ENCODE results near the gene SYNPO2. TPM values are rescaled to one million over a fixed set of nuclear protein-coding genes. Genes with fewer than 3 reads are reported as not detected.
"Not testable (repeated sequence)": the region's sequence is repeated elsewhere in the genome, so short reads cannot be mapped to it uniquely, and the experiment has no call there.

The SYNPO2 gene
- total RNA-seq, 2 experiments from 2014 or later, result 0.50 to 0.63 TPM

- H3K9me3 Mint-ChIP-seq, result no peaks in the 10 kb centered on the region
- ChIA-PET POLR2A (no interaction called here), CTCF (interaction anchor here (1.0 kb wide), 1 partner anchor 9 kb away, joined by 3 read pairs; no protein-coding TSS in a partner anchor)
- H3K4me1 Mint-ChIP-seq, result no peaks in the 10 kb centered on the region
- H3K27ac Mint-ChIP-seq, result no peak overlapping the region
- H3K4me3 Mint-ChIP-seq, result no peak overlapping the region
- peaks cover 2% of the 10 kb centered on the region for H3K27me3 Mint-ChIP-seq
- DNase-seq, result no peak
- peaks cover 3% of the 10 kb centered on the region for H3K36me3 Mint-ChIP-seq (ENCODE audit: low read depth)
These were observed 30.9 kb upstream of the SYNPO2 start for GRCh38 chr4:118857760-118858159.

- no peaks in the 10 kb centered on the region for H3K4me1 Mint-ChIP-seq
- H3K36me3 Mint-ChIP-seq (ENCODE audit: low read depth), result no peaks in the 10 kb centered on the region
- no peak overlapping the region for H3K4me3 Mint-ChIP-seq
- H3K27ac Mint-ChIP-seq, result no peak overlapping the region
- ChIA-PET POLR2A (no interaction called here), CTCF (no interaction called here)
- peaks cover 2% of the 10 kb centered on the region for H3K27me3 Mint-ChIP-seq
- no peak for DNase-seq
- no peaks in the 10 kb centered on the region for H3K9me3 Mint-ChIP-seq
These were observed 29.9 kb upstream of the SYNPO2 start for GRCh38 chr4:118858779-118859178.

- Mint-ChIP-seq H3K27me3 (peaks cover 5% of the 10 kb centered on the region), H3K27ac (no peak overlapping the region), H3K36me3 (ENCODE audit: low read depth) (no peaks in the 10 kb centered on the region), H3K4me1 (peaks cover 2% of the 10 kb centered on the region), H3K9me3 (no peaks in the 10 kb centered on the region), H3K4me3 (no peak overlapping the region)
- no peak for DNase-seq
- POLR2A ChIA-PET, result interaction anchor here (1.8 kb wide), 1 partner anchor 15 kb away, joined by 6 read pairs; no protein-coding TSS in a partner anchor
- CTCF ChIA-PET, result interaction anchor here (0.7 to 2.8 kb wide), 17 partner anchors 8 to 127 kb away, joined by 3 to 14 read pairs (median 6); no protein-coding TSS in a partner anchor
These were observed 23.5 kb upstream of the SYNPO2 start for GRCh38 chr4:118865091-118865708.

GRCh38 chr4:118866442-118866841 lies 22.2 kb upstream of the SYNPO2 start:
- no peaks in the 10 kb centered on the region for H3K9me3 Mint-ChIP-seq
- ChIA-PET POLR2A (no interaction called here), CTCF (interaction anchor here (0.9 to 2.3 kb wide), 2 partner anchors 9 to 29 kb away, joined by 3 to 9 read pairs; no protein-coding TSS in a partner anchor)
- no peak overlapping the region for H3K27ac Mint-ChIP-seq
- peaks cover 2% of the 10 kb centered on the region for H3K4me1 Mint-ChIP-seq
- no peaks in the 10 kb centered on the region for H3K36me3 Mint-ChIP-seq (ENCODE audit: low read depth)
- no peak for DNase-seq
- no peak overlapping the region for H3K4me3 Mint-ChIP-seq
- peaks cover 5% of the 10 kb centered on the region for H3K27me3 Mint-ChIP-seq

GRCh38 chr4:118867311-118868067 lies 21.2 kb upstream of the SYNPO2 start:
- Mint-ChIP-seq H3K9me3 (no peaks in the 10 kb centered on the region), H3K4me1 (peaks cover 2% of the 10 kb centered on the region), H3K27ac (no peak overlapping the region), H3K36me3 (ENCODE audit: low read depth) (no peaks in the 10 kb centered on the region), H3K27me3 (peaks cover 2% of the 10 kb centered on the region), H3K4me3 (no peak overlapping the region)
- CTCF ChIA-PET, result no interaction called here
- POLR2A ChIA-PET, result no interaction called here
- DNase-seq, result no peak

- DNase-seq, result no peak
These were observed 18.8 kb upstream of the SYNPO2 start for GRCh38 chr4:118869808-118870342.

GRCh38 chr4:118872181-118872580 lies 16.5 kb upstream of the SYNPO2 start:
- Mint-ChIP-seq H3K4me1 (peaks cover 2% of the 10 kb centered on the region), H3K27ac (no peak overlapping the region), H3K27me3 (peaks cover 7% of the 10 kb centered on the region), H3K9me3 (no peaks in the 10 kb centered on the region), H3K36me3 (ENCODE audit: low read depth) (peaks cover 3% of the 10 kb centered on the region), H3K4me3 (no peak overlapping the region)
- ChIA-PET CTCF (no interaction called here), POLR2A (no interaction called here)
- no peak for DNase-seq

More at GRCh38 chr4:118869808-118870342, 18.8 kb upstream of the SYNPO2 start:
- CTCF ChIA-PET, result no interaction called here
- H3K4me1 Mint-ChIP-seq, result peaks cover 2% of the 10 kb centered on the region
- peaks cover 5% of the 10 kb centered on the region for H3K27me3 Mint-ChIP-seq
- H3K4me3 Mint-ChIP-seq, result no peak overlapping the region
- no peak overlapping the region for H3K27ac Mint-ChIP-seq
- no peaks in the 10 kb centered on the region for H3K36me3 Mint-ChIP-seq (ENCODE audit: low read depth)
- H3K9me3 Mint-ChIP-seq, result no peaks in the 10 kb centered on the region
- POLR2A ChIA-PET, result no interaction called here

GRCh38 chr4:118877797-118878196 lies 10.9 kb upstream of the SYNPO2 start:
- CTCF ChIA-PET, result no interaction called here
- H3K27ac Mint-ChIP-seq, result no peak overlapping the region
- peaks cover 4% of the 10 kb centered on the region for H3K36me3 Mint-ChIP-seq (ENCODE audit: low read depth)
- no peak for DNase-seq
- no peaks in the 10 kb centered on the region for H3K4me1 Mint-ChIP-seq
- peaks cover 4% of the 10 kb centered on the region for H3K9me3 Mint-ChIP-seq
- peaks cover 7% of the 10 kb centered on the region for H3K27me3 Mint-ChIP-seq
- H3K4me3 Mint-ChIP-seq, result no peak overlapping the region
- POLR2A ChIA-PET, result no interaction called here

- H3K4me3 Mint-ChIP-seq; H3K9me3 Mint-ChIP-seq; DNase-seq; H3K27me3 Mint-ChIP-seq; CTCF ChIA-PET; H3K4me1 Mint-ChIP-seq; POLR2A ChIA-PET; H3K36me3 Mint-ChIP-seq (ENCODE audit: low read depth); H3K27ac Mint-ChIP-seq: not testable (repeated sequence)
These were observed 10.1 kb upstream of the SYNPO2 start for GRCh38 chr4:118878507-118878906.

- CTCF ChIA-PET, result no interaction called here
- H3K27ac Mint-ChIP-seq, result no peak overlapping the region
- peaks cover 6% of the 10 kb centered on the region for H3K27me3 Mint-ChIP-seq
- no peaks in the 10 kb centered on the region for H3K4me1 Mint-ChIP-seq
- H3K4me3 Mint-ChIP-seq, result no peak overlapping the region
- H3K9me3 Mint-ChIP-seq, result peaks cover 4% of the 10 kb centered on the region
- no peak for DNase-seq
- H3K36me3 Mint-ChIP-seq (ENCODE audit: low read depth), result peaks cover 4% of the 10 kb centered on the region
- POLR2A ChIA-PET, result no interaction called here
These were observed 9.2 kb upstream of the SYNPO2 start for GRCh38 chr4:118879409-118879808.

GRCh38 chr4:118881512-118882146 lies 7.0 kb upstream of the SYNPO2 start:
- Mint-ChIP-seq H3K4me3 (no peak overlapping the region), H3K36me3 (ENCODE audit: low read depth) (peaks cover 4% of the 10 kb centered on the region), H3K9me3 (peaks cover 4% of the 10 kb centered on the region), H3K27me3 (peaks cover 4% of the 10 kb centered on the region), H3K27ac (no peak overlapping the region), H3K4me1 (no peaks in the 10 kb centered on the region)
- CTCF ChIA-PET, result no interaction called here
- no peak for DNase-seq
- POLR2A ChIA-PET, result no interaction called here

- POLR2A ChIA-PET, result no interaction called here
- peaks cover 9% of the 10 kb centered on the region for H3K4me1 Mint-ChIP-seq
- H3K27me3 Mint-ChIP-seq, result peaks cover 13% of the 10 kb centered on the region
- peaks cover 2% of the 10 kb centered on the region for H3K9me3 Mint-ChIP-seq
- DNase-seq, result no peak
- CTCF ChIA-PET, result interaction anchor here (0.6 to 1.4 kb wide), 3 partner anchors 45 to 186 kb away, joined by 3 to 4 read pairs (median 3); no protein-coding TSS in a partner anchor
- no peaks in the 10 kb centered on the region for H3K36me3 Mint-ChIP-seq (ENCODE audit: low read depth)
- no peak overlapping the region for H3K4me3 Mint-ChIP-seq
- H3K27ac Mint-ChIP-seq, result no peak overlapping the region
These were observed 4.8 kb upstream of the SYNPO2 start for GRCh38 chr4:118883861-118884260.

GRCh38 chr4:118884716-118885115 lies 3.9 kb upstream of the SYNPO2 start:
- no peak overlapping the region for H3K4me3 Mint-ChIP-seq
- no peaks in the 10 kb centered on the region for H3K9me3 Mint-ChIP-seq
- ChIA-PET CTCF (interaction anchor here (1.1 to 1.4 kb wide), 2 partner anchors 46 to 113 kb away, joined by 3 read pairs; no protein-coding TSS in a partner anchor), POLR2A (interaction anchor here (0.6 kb wide), 1 partner anchor 49 kb away, joined by 3 read pairs; the partner anchor contains the start of gene SEC24D)
- H3K4me1 Mint-ChIP-seq, result peaks cover 14% of the 10 kb centered on the region
- H3K27ac Mint-ChIP-seq, result no peak overlapping the region
- no peaks in the 10 kb centered on the region for H3K36me3 Mint-ChIP-seq (ENCODE audit: low read depth)
- DNase-seq, result no peak
- H3K27me3 Mint-ChIP-seq, result peaks cover 18% of the 10 kb centered on the region

Measured in activated CD4-positive, alpha-beta memory T cell treated with anti-CD3 and anti-CD28 coated beads, Interleukin-2, amount 10 ng/mL, durations not matched to agents 7 days and 5 days (primary cell).